ENCODE measurements around the gene RTKN. TPM values are rescaled to one million over a fixed set of nuclear protein-coding genes. Genes with fewer than 3 reads are reported as not detected.

The RTKN gene
- total and polyA plus RNA-seq, 2 of the 13 experiments (the other 11 are each of a cell fraction or from before 2014, with no cell fraction given): 159 to 166 TPM

DNA sequence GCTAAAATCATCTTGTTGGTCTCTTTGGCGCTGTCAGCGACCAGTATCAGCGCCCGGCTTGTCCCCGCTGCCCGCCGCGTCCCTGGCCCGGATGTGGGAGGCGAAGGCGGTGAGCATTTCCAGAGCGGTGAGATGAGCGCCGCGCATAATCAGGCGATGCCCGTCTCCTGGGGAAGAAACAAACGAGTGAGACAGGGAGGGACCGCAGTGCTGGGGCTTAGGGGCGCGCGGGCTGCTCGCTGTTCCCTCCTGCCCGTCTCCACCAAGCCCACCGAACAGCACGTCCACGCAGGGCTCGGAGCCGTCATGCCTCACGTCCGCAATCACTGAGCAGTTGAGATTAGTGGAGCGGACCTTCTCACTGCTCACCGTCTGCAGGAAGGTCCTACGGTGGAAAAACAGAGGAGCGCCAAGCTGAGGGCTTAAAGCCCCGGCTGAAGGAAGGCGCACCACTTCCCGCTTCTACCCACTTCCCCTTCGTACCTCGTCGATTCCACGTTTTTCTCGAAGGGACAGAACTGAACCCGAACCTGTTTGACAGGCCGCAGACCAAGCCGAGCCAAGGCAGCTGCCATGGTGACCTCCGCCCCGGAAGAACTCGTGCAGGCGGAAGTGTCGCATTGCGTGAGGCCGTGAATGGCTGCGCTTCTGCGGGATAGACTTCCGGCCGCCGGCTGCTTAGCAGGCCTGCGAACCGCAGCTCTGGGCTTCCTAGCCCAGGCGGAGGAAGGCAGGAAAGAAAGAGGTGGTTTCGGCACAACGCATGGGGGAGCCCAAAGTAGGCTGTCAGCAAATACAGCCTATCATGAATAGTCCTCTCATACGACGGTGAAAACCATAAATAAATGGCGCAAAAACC lies 30.6 kb upstream of the RTKN start, which contains the start of gene MRPL53 (continued):
- TF ChIP-seq RFX3 (CRISPR knock-in tag; IDR thresholded peaks at IDR 0.05) (peak; percentile 57), CENPT (CRISPR knock-in tag; IDR thresholded peaks at IDR 0.05; ENCODE audit: low read depth) (peak; percentile 82; the same call in 1 of the 2 replicates), CBX5 (CRISPR knock-in tag; IDR thresholded peaks at IDR 0.05; ENCODE audit: borderline replicate concordance) (peak; percentile 88), SIN3A (IDR thresholded peaks at IDR 0.05; ENCODE audit: borderline replicate concordance, low read depth, low read length) (peak; percentile 88), ATF1 (CRISPR knock-in tag; IDR thresholded peaks at IDR 0.05) (no peak; the same call in 1 of the 2 replicates), SMAD9 (CRISPR knock-in tag; IDR thresholded peaks at IDR 0.05) (peak; percentile 90; the same call in 1 of the 2 replicates), ZNF431 (CRISPR knock-in tag; IDR thresholded peaks at IDR 0.05; ENCODE audit: borderline replicate concordance, low read depth) (peak; percentile 87), AGO1 (IDR thresholded peaks at IDR 0.05; ENCODE audit: low read depth, low read length, poor library complexity, severe bottlenecking) (peak; percentile 99), PHF8 (CRISPR knock-in tag; IDR thresholded peaks at IDR 0.05) (peak; percentile 97), RBM22 (optimal IDR thresholded peaks at IDR 0.05; ENCODE audit: low read length) (peak; percentile 100), PCBP2 (optimal IDR thresholded peaks at IDR 0.05; ENCODE audit: low read depth, low read length, poor library complexity, severe bottlenecking) (no peak), RCOR2 (CRISPR knock-in tag; IDR thresholded peaks at IDR 0.05) (peak; percentile 58), ZNF563 (CRISPR knock-in tag; IDR thresholded peaks at IDR 0.05) (peak; percentile 60), ZNF224 (CRISPR knock-in tag; IDR thresholded peaks at IDR 0.05) (peak; percentile 89; the same call in 1 of the 2 replicates), ZNF629 (CRISPR knock-in tag; conservative IDR thresholded peaks at IDR 0.05) (peak; percentile 37; the same call in 1 of the 2 replicates), MAFF (IDR thresholded peaks at IDR 0.05; ENCODE audit: low read depth, low read length) (no peak), SRSF1 (optimal IDR thresholded peaks at IDR 0.05; ENCODE audit: low read depth, low read length) (peak; percentile 98), EEA1 (CRISPR knock-in tag; IDR thresholded peaks at IDR 0.05; ENCODE audit: borderline replicate concordance) (peak; percentile 81; the same call in 1 of the 2 replicates), MXD4 (CRISPR knock-in tag; IDR thresholded peaks at IDR 0.05) (peak; percentile 96)
- TF ChIP-seq, protein P1, sequence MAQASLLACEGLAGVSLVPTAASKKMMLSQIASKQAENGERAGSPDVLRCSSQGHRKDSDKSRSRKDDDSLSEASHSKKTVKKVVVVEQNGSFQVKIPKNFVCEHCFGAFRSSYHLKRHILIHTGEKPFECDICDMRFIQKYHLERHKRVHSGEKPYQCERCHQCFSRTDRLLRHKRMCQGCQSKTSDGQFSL (CRISPR knock-in tag; IDR thresholded peaks at IDR 0.05): no peak; the same call in none of the 2 replicates
- TF ChIP-seq, protein P2, sequence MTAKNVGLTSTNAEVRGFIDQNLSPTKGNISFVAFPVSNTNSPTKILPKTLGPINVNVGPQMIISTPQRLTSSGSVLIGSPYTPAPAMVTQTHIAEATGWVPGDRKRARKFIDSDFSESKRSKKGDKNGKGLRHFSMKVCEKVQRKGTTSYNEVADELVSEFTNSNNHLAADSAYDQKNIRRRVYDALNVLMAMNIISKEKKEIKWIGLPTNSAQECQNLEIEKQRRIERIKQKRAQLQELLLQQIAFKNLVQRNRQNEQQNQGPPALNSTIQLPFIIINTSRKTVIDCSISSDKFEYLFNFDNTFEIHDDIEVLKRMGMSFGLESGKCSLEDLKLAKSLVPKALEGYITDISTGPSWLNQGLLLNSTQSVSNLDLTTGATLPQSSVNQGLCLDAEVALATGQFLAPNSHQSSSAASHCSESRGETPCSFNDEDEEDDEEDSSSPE (CRISPR knock-in tag; IDR thresholded peaks at IDR 0.05): no peak; the same call in none of the 2 replicates
- TF ChIP-seq, protein P3, sequence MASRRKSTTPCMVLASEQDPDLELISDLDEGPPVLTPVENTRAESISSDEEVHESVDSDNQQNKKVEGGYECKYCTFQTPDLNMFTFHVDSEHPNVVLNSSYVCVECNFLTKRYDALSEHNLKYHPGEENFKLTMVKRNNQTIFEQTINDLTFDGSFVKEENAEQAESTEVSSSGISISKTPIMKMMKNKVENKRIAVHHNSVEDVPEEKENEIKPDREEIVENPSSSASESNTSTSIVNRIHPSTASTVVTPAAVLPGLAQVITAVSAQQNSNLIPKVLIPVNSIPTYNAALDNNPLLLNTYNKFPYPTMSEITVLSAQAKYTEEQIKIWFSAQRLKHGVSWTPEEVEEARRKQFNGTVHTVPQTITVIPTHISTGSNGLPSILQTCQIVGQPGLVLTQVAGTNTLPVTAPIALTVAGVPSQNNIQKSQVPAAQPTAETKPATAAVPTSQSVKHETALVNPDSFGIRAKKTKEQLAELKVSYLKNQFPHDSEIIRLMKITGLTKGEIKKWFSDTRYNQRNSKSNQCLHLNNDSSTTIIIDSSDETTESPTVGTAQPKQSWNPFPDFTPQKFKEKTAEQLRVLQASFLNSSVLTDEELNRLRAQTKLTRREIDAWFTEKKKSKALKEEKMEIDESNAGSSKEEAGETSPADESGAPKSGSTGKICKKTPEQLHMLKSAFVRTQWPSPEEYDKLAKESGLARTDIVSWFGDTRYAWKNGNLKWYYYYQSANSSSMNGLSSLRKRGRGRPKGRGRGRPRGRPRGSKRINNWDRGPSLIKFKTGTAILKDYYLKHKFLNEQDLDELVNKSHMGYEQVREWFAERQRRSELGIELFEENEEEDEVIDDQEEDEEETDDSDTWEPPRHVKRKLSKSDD (CRISPR knock-in tag; IDR thresholded peaks at IDR 0.05; ENCODE audit: low read depth): peak; percentile 92
- TF ChIP-seq, protein P4, sequence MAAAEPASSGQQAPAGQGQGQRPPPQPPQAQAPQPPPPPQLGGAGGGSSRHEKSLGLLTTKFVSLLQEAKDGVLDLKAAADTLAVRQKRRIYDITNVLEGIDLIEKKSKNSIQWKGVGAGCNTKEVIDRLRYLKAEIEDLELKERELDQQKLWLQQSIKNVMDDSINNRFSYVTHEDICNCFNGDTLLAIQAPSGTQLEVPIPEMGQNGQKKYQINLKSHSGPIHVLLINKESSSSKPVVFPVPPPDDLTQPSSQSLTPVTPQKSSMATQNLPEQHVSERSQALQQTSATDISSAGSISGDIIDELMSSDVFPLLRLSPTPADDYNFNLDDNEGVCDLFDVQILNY (CRISPR knock-in tag; conservative IDR thresholded peaks at IDR 0.05): peak; percentile 73; the same call in 1 of the 2 replicates
